Testis (tissue), 3 donors: Measurements from ENCODE around the gene NRP1. TPM values are rescaled to one million over a fixed set of nuclear protein-coding genes. Genes with fewer than 3 reads are reported as not detected.

ENCODE experiments used
- DNase-seq: peaks from one replicate; pipeline ENCODE4 v3.0.0-alpha.2; 2019
- H3K27ac ChIP-seq, 2 donors: fragments of 200-600 bp; sonication (generic); one replicate each; pipeline ENCODE4 v1.5.1; 2019
- H3K27me3 ChIP-seq: fragments of 200-600 bp; sonication (generic); one replicate; pipeline ENCODE4 v1.5.1; 2019
- H3K36me3 ChIP-seq: fragments of 200-600 bp; sonication (generic); one replicate; pipeline ENCODE4 v1.5.1; 2017; ENCODE audit warnings: low read depth; ENCODE audit errors: missing control alignments
- H3K4me1 ChIP-seq: fragments of 200-600 bp; sonication (generic); one replicate; pipeline ENCODE4 v1.5.1; 2019
- H3K4me3 ChIP-seq, 2 donors: fragments of 200-600 bp; sonication (generic); one replicate each; pipeline ENCODE4 v1.5.1; 2017 to 2019
- H3K9me3 ChIP-seq: fragments of 200-600 bp; sonication (generic); one replicate; pipeline ENCODE4 v1.5.1; 2017
- CTCF ChIP-seq, 3 experiments: fragments of 450-650 bp in 2 of 3; fragments of 200-600 bp in 1 of 3; sonication (generic) in 1 of 3; IDR thresholded peaks; one replicate each; pipeline ENCODE4 v1.5.1; 2016 to 2019; ENCODE audit warnings: antibody characterized with exemption in 3 of 3, mild to moderate bottlenecking in 2 of 3, moderate library complexity in 1 of 3
- POLR2A ChIP-seq: fragments of 450-650 bp; IDR thresholded peaks from one replicate; pipeline ENCODE4 v1.6.1; 2017; ENCODE audit warnings: antibody characterized with exemption, mild to moderate bottlenecking, moderate library complexity
- WGBS, 2 donors: methylation state at CpG; one replicate each; pipeline ENCODE4 v1.1.5; 2018; 5-methylcytosine and 5-hydroxymethylcytosine counted together
- intact Hi-C: fragments of 100-400 bp; cut with DNase I; formaldehyde crosslinking; loops from one replicate; pipeline ENCODE4 v1.15.1; 2023; ENCODE audit warnings: low total_unique reads
- polyA plus RNA-seq: library from polyadenylated mRNA; stranded (reverse); fragments of 350-450 nt; fragmentation: Illumina TruSeq; extraction: RNeasy Lipid Tissue Mini Kit (QIAGEN cat#74804); gene quantifications from one replicate; pipeline ENCODE4 v1.2.3, GENCODE V29; 2014; ENCODE audit warnings: low read depth, low replicate concordance; ENCODE audit not compliant: insufficient read depth
- total RNA-seq, 2 donors: library from RNA; depleted of rRNA; stranded (reverse); fragments of >200 nt; gene quantifications; one replicate each; pipeline ENCODE4 v1.2.3, GENCODE V29; 2016

NRP1 gene
- total and polyA plus RNA-seq, 3 donors from 2014 or later, result 15.9 to 23.8 (median 17.1) TPM

GRCh38 chr10:33284945-33285344 is 49.5 kb downstream of the NRP1 start:
- TF ChIP-seq POLR2A (no peak), CTCF (IDR thresholded peaks at IDR 0.05) (no peak)
- no peak overlapping the region for H3K4me3 ChIP-seq
- H3K27me3 ChIP-seq, result no peaks in the 10 kb centered on the region
- no peaks in the 10 kb centered on the region for H3K9me3 ChIP-seq
- H3K4me1 ChIP-seq, result peaks cover 3% of the 10 kb centered on the region
- no peaks in the 10 kb centered on the region for H3K36me3 ChIP-seq
- intact Hi-C loops, result no loop called here
- 83 to 87% methylated on average over 2 of the region's 2 CpGs for WGBS, 2 donors
- no peak overlapping the region for H3K27ac ChIP-seq
- DNase-seq, result no peak

GRCh38 chr10:33279811-33280602 is 54.5 kb downstream of the NRP1 start:
- Histone ChIP-seq H3K36me3 (no peaks in the 10 kb centered on the region), H3K27ac (no peak overlapping the region), H3K9me3 (no peaks in the 10 kb centered on the region), H3K4me1 (peaks cover 4% of the 10 kb centered on the region), H3K4me3 (no peak overlapping the region), H3K27me3 (no peaks in the 10 kb centered on the region)
- no peak for DNase-seq
- 64 to 67% methylated on average over 5 of the region's 5 CpGs for WGBS, 2 donors
- TF ChIP-seq CTCF (IDR thresholded peaks at IDR 0.05) (no peak), POLR2A (no peak)
- intact Hi-C loops, result no loop called here

- no peaks in the 10 kb centered on the region for H3K27me3 ChIP-seq
- H3K9me3 ChIP-seq, result no peaks in the 10 kb centered on the region
- no peak for DNase-seq
- H3K4me3 ChIP-seq, result no peak overlapping the region
- peaks cover 4% of the 10 kb centered on the region for H3K4me1 ChIP-seq
- TF ChIP-seq CTCF (IDR thresholded peaks at IDR 0.05), result no peak
- TF ChIP-seq POLR2A, result no peak
- intact Hi-C loops, result no loop called here
- H3K36me3 ChIP-seq, result no peaks in the 10 kb centered on the region
- H3K27ac ChIP-seq, result no peak overlapping the region
- 76 to 79% methylated on average over 5 of the region's 5 CpGs for WGBS, 2 donors
Measured at GRCh38 chr10:33279276-33279675, 55.2 kb downstream of the NRP1 start.

GRCh38 chr10:33278198-33278597 is 56.3 kb downstream of the NRP1 start:
- peaks cover 11% of the 10 kb centered on the region for H3K4me1 ChIP-seq
- intact Hi-C loops, result no loop called here

More at GRCh38 chr10:33278198-33278597, 56.3 kb downstream of the NRP1 start:
- Histone ChIP-seq H3K36me3 (no peaks in the 10 kb centered on the region), H3K27me3 (no peaks in the 10 kb centered on the region), H3K27ac (no peak overlapping the region), H3K4me3 (no peak overlapping the region), H3K9me3 (no peaks in the 10 kb centered on the region)
- TF ChIP-seq CTCF (IDR thresholded peaks at IDR 0.05) (no peak), POLR2A (no peak)
- WGBS, 2 donors, result 42 to 55% methylated on average over 3 of the region's 3 CpGs
- peak; percentile 40 for DNase-seq
